Measurements from ENCODE around the gene NET1.

- TF ChIP-seq, protein P1, sequence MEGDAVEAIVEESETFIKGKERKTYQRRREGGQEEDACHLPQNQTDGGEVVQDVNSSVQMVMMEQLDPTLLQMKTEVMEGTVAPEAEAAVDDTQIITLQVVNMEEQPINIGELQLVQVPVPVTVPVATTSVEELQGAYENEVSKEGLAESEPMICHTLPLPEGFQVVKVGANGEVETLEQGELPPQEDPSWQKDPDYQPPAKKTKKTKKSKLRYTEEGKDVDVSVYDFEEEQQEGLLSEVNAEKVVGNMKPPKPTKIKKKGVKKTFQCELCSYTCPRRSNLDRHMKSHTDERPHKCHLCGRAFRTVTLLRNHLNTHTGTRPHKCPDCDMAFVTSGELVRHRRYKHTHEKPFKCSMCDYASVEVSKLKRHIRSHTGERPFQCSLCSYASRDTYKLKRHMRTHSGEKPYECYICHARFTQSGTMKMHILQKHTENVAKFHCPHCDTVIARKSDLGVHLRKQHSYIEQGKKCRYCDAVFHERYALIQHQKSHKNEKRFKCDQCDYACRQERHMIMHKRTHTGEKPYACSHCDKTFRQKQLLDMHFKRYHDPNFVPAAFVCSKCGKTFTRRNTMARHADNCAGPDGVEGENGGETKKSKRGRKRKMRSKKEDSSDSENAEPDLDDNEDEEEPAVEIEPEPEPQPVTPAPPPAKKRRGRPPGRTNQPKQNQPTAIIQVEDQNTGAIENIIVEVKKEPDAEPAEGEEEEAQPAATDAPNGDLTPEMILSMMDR (conservative IDR thresholded peaks at IDR 0.05; ENCODE audit: low read length), result no peak
- TF ChIP-seq EZH2phosphoT487 (IDR thresholded peaks at IDR 0.05; ENCODE audit: borderline replicate concordance, low read depth, low read length), result no peak
Observed at GRCh38 chr10:5413012-5413938, 918 bp downstream of the NET1 start.

Data from OCI-LY7 (cell line).